Hepatocyte (in vitro differentiated cells): Measurements from ENCODE around the gene MZF1.
"Not testable (repeated sequence)": the region's sequence is repeated elsewhere in the genome, so short reads cannot be mapped to it uniquely, and the experiment has no call there.

Experiments
- EZH2 ChIP-seq: fragments of 200-600 bp; sonication (generic); IDR thresholded peaks from 2 replicates; pipeline ENCODE4 v1.6.1; 2016; ENCODE audit warnings: antibody characterized with exemption, mild to moderate bottlenecking, borderline replicate concordance
- EZH2phosphoT487 ChIP-seq: fragments of 200-600 bp; sonication (generic); IDR thresholded peaks from one replicate; pipeline ENCODE4 v1.6.1; 2018; ENCODE audit warnings: antibody characterized with exemption, mild to moderate bottlenecking, low read depth, moderate library complexity; ENCODE audit not compliant: unreplicated experiment, severe bottlenecking
- TF ChIP-seq, protein P1 (sequence below): fragments of 200-600 bp; sonication (generic); IDR thresholded peaks from 2 replicates; pipeline ENCODE4 v1.5.1; 2016; ENCODE audit warnings: antibody characterized with exemption, mild to moderate bottlenecking; ENCODE audit not compliant: poor library complexity

DNA sequence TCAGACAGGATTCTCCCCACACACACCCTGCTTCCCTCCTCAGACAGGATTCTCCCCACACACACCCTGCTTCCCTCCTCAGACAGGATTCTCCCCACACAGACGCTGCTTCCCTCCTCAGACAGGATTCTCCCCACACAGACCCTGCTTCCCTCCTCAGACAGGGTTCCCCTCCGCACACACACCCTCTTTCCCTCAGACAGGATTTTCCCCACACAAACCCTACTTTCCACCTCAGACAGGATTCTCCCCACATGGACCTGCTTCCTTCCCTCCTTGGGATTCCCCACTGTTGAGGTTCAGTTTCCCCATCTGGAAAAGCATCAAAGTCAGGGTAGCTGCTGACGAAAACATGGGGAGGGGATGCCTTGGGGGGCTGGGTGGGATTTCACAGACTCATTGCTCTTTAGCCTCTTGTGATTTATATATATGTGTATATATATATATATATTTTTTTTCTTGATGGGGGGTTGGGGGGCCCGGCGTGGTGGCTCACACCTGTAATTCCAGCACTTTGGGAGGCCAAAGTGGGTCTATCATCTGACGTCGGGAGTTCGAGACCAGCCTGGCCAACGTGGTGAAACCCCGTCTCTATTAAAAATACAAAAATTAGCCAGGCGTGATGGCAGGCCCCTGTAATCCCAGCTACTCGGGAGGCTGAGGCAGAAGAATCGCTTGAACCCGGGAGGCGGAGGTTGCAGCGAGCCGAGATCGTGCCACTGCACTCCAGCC is 30.3 kb downstream of the MZF1 start:
- TF ChIP-seq, protein P1, sequence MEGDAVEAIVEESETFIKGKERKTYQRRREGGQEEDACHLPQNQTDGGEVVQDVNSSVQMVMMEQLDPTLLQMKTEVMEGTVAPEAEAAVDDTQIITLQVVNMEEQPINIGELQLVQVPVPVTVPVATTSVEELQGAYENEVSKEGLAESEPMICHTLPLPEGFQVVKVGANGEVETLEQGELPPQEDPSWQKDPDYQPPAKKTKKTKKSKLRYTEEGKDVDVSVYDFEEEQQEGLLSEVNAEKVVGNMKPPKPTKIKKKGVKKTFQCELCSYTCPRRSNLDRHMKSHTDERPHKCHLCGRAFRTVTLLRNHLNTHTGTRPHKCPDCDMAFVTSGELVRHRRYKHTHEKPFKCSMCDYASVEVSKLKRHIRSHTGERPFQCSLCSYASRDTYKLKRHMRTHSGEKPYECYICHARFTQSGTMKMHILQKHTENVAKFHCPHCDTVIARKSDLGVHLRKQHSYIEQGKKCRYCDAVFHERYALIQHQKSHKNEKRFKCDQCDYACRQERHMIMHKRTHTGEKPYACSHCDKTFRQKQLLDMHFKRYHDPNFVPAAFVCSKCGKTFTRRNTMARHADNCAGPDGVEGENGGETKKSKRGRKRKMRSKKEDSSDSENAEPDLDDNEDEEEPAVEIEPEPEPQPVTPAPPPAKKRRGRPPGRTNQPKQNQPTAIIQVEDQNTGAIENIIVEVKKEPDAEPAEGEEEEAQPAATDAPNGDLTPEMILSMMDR = not testable (repeated sequence)
- not testable (repeated sequence) for TF ChIP-seq EZH2phosphoT487, EZH2
